SK-N-SH (cell line): ENCODE results near the gene ST6GALNAC2. TPM values are rescaled to one million over a fixed set of nuclear protein-coding genes. Genes with fewer than 3 reads are reported as not detected.

Experiments
- CTCF ChIA-PET: fragments of 300-600, 350-600 bp; formaldehyde crosslinking; extraction: SDS; loops from one replicate; lab custom pipeline; 2021; lab: Yijun Ruan, JAX
- POLR2A ChIA-PET: fragments of 350-600 bp; sonication (Branson Sonifier 250); formaldehyde crosslinking; extraction: SDS; loops from one replicate; lab custom pipeline; 2020; ENCODE audit warnings: antibody characterized with exemption, inconsistent platforms; lab: Yijun Ruan, JAX
- DNase-seq: peaks from one replicate; pipeline ENCODE4 v3.0.0; 2012
- H2AFZ ChIP-seq: fragments of 200-600 bp; sonication (generic); 2 replicates; pipeline ENCODE4 v1.8.1; 2016; ENCODE audit warnings: antibody characterized with exemption, mild to moderate bottlenecking, low read depth
- H3F3A ChIP-seq: fragments of 200-600 bp; sonication (generic); replicated peaks from 2 replicates; pipeline ENCODE3; 2016; ENCODE audit warnings: antibody characterized with exemption, mild to moderate bottlenecking; ENCODE audit not compliant: insufficient read depth
- H3K27ac ChIP-seq, 2 experiments: fragments of 200-500 bp in 1 of 2; fragments of 200-600 bp in 1 of 2; sonication (Bioruptor generic) in 1 of 2; sonication (generic), shearing (Covaris generic) in 1 of 2; 2 replicates each; pipeline versions ENCODE4 v1.5.1 to v1.6.1; 2014 to 2016; ENCODE audit warnings: low read depth in 2 of 2, inconsistent platforms in 1 of 2, low read length in 1 of 2, mild to moderate bottlenecking in 1 of 2, mixed read lengths in 1 of 2
- H3K27me3 ChIP-seq: fragments of 200-600 bp; sonication (generic), shearing (Covaris generic); 2 replicates; pipeline ENCODE4 v1.6.1; 2016; ENCODE audit warnings: mixed run types; ENCODE audit not compliant: insufficient read depth
- H3K36me3 ChIP-seq, 2 experiments: fragments of 200-500 bp in 1 of 2; fragments of 200-600 bp in 1 of 2; sonication (Bioruptor generic) in 1 of 2; sonication (generic) in 1 of 2; replicated peaks in 1 of 2; 2 replicates each; pipeline versions ENCODE3 to v1.5.1; 2014 to 2016; ENCODE audit warnings: low read length in 1 of 2, mild to moderate bottlenecking in 1 of 2; ENCODE audit not compliant: insufficient read depth in 2 of 2, control insufficient read depth in 1 of 2
- H3K4me1 ChIP-seq, 2 experiments: fragments of 200-500 bp in 1 of 2; fragments of 200-600 bp in 1 of 2; sonication (Bioruptor generic) in 1 of 2; sonication (generic), shearing (Covaris generic) in 1 of 2; 2 replicates each; pipeline versions ENCODE4 v1.5.1 to v1.6.1; 2014 to 2016; ENCODE audit warnings: low read depth in 1 of 2, low read length in 1 of 2, mixed run types in 1 of 2; ENCODE audit not compliant: insufficient read depth in 2 of 2, control insufficient read depth in 1 of 2
- H3K4me2 ChIP-seq: fragments of 200-600 bp; sonication (generic), shearing (Covaris generic); 2 replicates; pipeline ENCODE4 v1.6.1; 2017; ENCODE audit warnings: mixed run types
- H3K4me3 ChIP-seq, 2 experiments: fragments of 200-500 bp in 1 of 2; fragments of 200-600 bp in 1 of 2; sonication (Bioruptor generic) in 1 of 2; sonication (generic), shearing (Covaris generic) in 1 of 2; 2 replicates each; pipeline versions ENCODE4 v1.5.1 to v1.8.1; 2014 to 2016; ENCODE audit warnings: low read depth in 2 of 2, inconsistent platforms in 1 of 2, low read length in 1 of 2, mild to moderate bottlenecking in 1 of 2, mixed read lengths in 1 of 2, moderate library complexity in 1 of 2
- H3K79me2 ChIP-seq: fragments of 200-600 bp; sonication (generic); 2 replicates; pipeline ENCODE4 v1.8.1; 2017; ENCODE audit warnings: mild to moderate bottlenecking; ENCODE audit not compliant: insufficient read depth
- H3K9ac ChIP-seq: fragments of 200-600 bp; sonication (generic); 2 replicates; pipeline ENCODE4 v1.6.1; 2017; ENCODE audit warnings: mixed run types
- H3K9me2 ChIP-seq: fragments of 200-600 bp; sonication (generic); 2 replicates; pipeline ENCODE4 v1.6.1; 2017; ENCODE audit warnings: mixed run types
- H3K9me3 ChIP-seq: fragments of 200-600 bp; sonication (generic); 2 replicates; pipeline ENCODE4 v1.6.1; 2017; ENCODE audit warnings: mixed run types, mild to moderate bottlenecking, moderate library complexity
- H4K20me1 ChIP-seq: fragments of 200-600 bp; sonication (generic); 2 replicates; pipeline ENCODE4 v1.6.1; 2017; ENCODE audit warnings: mild to moderate bottlenecking, mixed run types; ENCODE audit not compliant: insufficient read depth
- CTCF ChIP-seq: fragments of 200-600 bp; sonication (generic); IDR thresholded peaks from 2 replicates; pipeline ENCODE4 v1.6.1; 2017; ENCODE audit warnings: antibody characterized with exemption, mild to moderate bottlenecking, moderate library complexity
- FOXJ3 ChIP-seq: sonication (generic); formaldehyde crosslinking; IDR thresholded peaks from 2 replicates; pipeline ENCODE4 v1.5.1; 2020; ENCODE audit warnings: mild to moderate bottlenecking, missing genetic modification reagents
- MEF2A ChIP-seq: IDR thresholded peaks from 2 replicates; pipeline ENCODE4 v1.4.0; 2012; ENCODE audit warnings: low read depth, borderline replicate concordance
- NFIC ChIP-seq: IDR thresholded peaks from 2 replicates; pipeline ENCODE4 v1.4.0; 2012; ENCODE audit warnings: borderline replicate concordance
- NRF1 ChIP-seq: IDR thresholded peaks from 2 replicates; pipeline ENCODE4 v1.6.1; 2012; ENCODE audit warnings: low read depth, mild to moderate bottlenecking, low read length
- RCOR1 ChIP-seq: fragments of 150-350 bp; IDR thresholded peaks from 2 replicates; pipeline ENCODE4 v1.6.1; 2017; ENCODE audit warnings: antibody characterized with exemption, low read length
- USF1 ChIP-seq: IDR thresholded peaks from 2 replicates; pipeline ENCODE4 v1.4.0; 2012; ENCODE audit warnings: low read depth, borderline replicate concordance
- USF2 ChIP-seq: fragments of 150-350 bp; IDR thresholded peaks from 2 replicates; pipeline ENCODE4 v1.6.1; 2017; ENCODE audit warnings: antibody characterized with exemption, low read length, low read depth, borderline replicate concordance
- WGBS: methylation state at CpG from one replicate; pipeline ENCODE4 v1.1.6; 2017; ENCODE audit warnings: low lambda C conversion rate; 5-methylcytosine and 5-hydroxymethylcytosine counted together
- polyA plus RNA-seq, 3 experiments: library from polyadenylated mRNA; depleted of rRNA; stranded (reverse); fragments of >200 nt; gene quantifications; 2 replicates each; pipeline ENCODE4 v1.2.3, GENCODE V29; 2012

ST6GALNAC2 gene
- polyA plus RNA-seq, 1 of the 3 experiments (the other 2 are of a cell fraction), result 0.94 TPM

- TF ChIP-seq MEF2A, result no peak
Observed at GRCh38 chr17:76540381-76541300, 45.0 kb downstream of the ST6GALNAC2 start (continued).

GRCh38 chr17:76539631-76540271 lies 45.9 kb downstream of the ST6GALNAC2 start, which contains the start of gene PRCD:
Gene PRCD (plus strand): TSS chr17:76540044. CDS start chr17:76540142, 98 bp downstream.
- WGBS, result 88% methylated on average over 19 of the region's 22 CpGs
- peak within 1 kb of the TSS in 1 of 2 experiments; percentile 99; a peak in 2 of 4 replicates for H3K27ac ChIP-seq

GRCh38 chr17:76538941-76539570 lies 46.6 kb downstream of the ST6GALNAC2 start:
- H3K36me3 ChIP-seq, result no peaks in the 10 kb centered on the region
- H3K9me3 ChIP-seq, result no peaks in the 10 kb centered on the region
- no peaks in the 10 kb centered on the region for H3K79me2 ChIP-seq
- H3F3A ChIP-seq, result peaks cover 3% of the 10 kb centered on the region
- H2AFZ ChIP-seq, result no peak overlapping the region
- H4K20me1 ChIP-seq, result no peaks in the 10 kb centered on the region
- POLR2A ChIA-PET, result interaction anchor here (1.9 to 2.1 kb wide), 2 partner anchors 10 to 11 kb away, joined by 9 to 34 read pairs; no protein-coding TSS in a partner anchor
- WGBS, result 84% methylated on average over 9 of the region's 9 CpGs
- DNase-seq, result no peak
- CTCF ChIA-PET, result interaction anchor here (0.6 to 15.7 kb wide), 7 partner anchors 3 to 142 kb away, joined by 3 to 679 read pairs (median 29); partner anchors contain the start of genes CYGB and PRCD
- H3K27me3 ChIP-seq, result peaks cover 48% of the 10 kb centered on the region
- H3K27ac ChIP-seq, result peak overlapping the region in 1 of 2 experiments; percentile 99; a peak in 2 of 4 replicates
- H3K4me2 ChIP-seq, result no peak overlapping the region
- TF ChIP-seq FOXJ3 (CRISPR knock-in tag) (no peak), NRF1 (no peak), CTCF (no peak), USF2 (no peak), USF1 (no peak)
- TF ChIP-seq, all 33 proteins: peak for 0
- Histone ChIP-seq H3K9ac (no peak overlapping the region), H3K4me1 (peaks cover 3 to 85% of the 10 kb centered on the region in 2 experiments; a peak in 3 of 4 replicates), H3K4me3 (no peak overlapping the region; a peak in 1 of 4 replicates), H3K9me2 (no peaks in the 10 kb centered on the region)

More at GRCh38 chr17:76539631-76540271, 45.9 kb downstream of the ST6GALNAC2 start, which contains the start of gene PRCD:
- Histone ChIP-seq H3K9ac (no peak within 1 kb of the TSS), H3K36me3 (no peaks in the 10 kb centered on the region), H3K4me1 (peaks cover 10 to 88% of the 10 kb centered on the region in 2 experiments; a peak in 3 of 4 replicates), H3K9me2 (no peaks in the 10 kb centered on the region), H3K4me2 (peak within 1 kb of the TSS; percentile 57), H3K79me2 (no peaks in the 10 kb centered on the region), H2AFZ (peak within 1 kb of the TSS; percentile 75; the same call in 1 of the 2 replicates), H3K4me3 (peak within 1 kb of the TSS; percentile 37 to 41), H3F3A (peaks cover 3% of the 10 kb centered on the region), H3K27me3 (peaks cover 46% of the 10 kb centered on the region), H3K9me3 (no peaks in the 10 kb centered on the region), H4K20me1 (no peaks in the 10 kb centered on the region)
- peak; percentile 35 for DNase-seq
- TF ChIP-seq NFIC (no peak), RCOR1 (no peak), FOXJ3 (CRISPR knock-in tag) (0 out of 2 replicates have a peak, but pooled peaks have one; percentile 24)
- ChIA-PET CTCF (interaction anchor here (0.9 to 15.7 kb wide), 8 partner anchors 7 to 158 kb away, joined by 3 to 679 read pairs (median 6); partner anchors contain the start of gene CYGB), POLR2A (interaction anchor here (1.2 to 2.1 kb wide), 6 partner anchors 10 to 549 kb away, joined by 3 to 34 read pairs (median 6); no protein-coding TSS in a partner anchor)
